ENCODE data around the gene COBL. TPM values are rescaled to one million over a fixed set of nuclear protein-coding genes. Genes with fewer than 3 reads are reported as not detected.

The COBL gene
- total and polyA plus RNA-seq, 2 of the 4 experiments (the other 2 are of a cell fraction), result under 0.01 TPM; not detected in 1

- Histone ChIP-seq H3K4me2 (ENCODE audit: low read depth, low read length) (no peak overlapping the region), H2BK5ac (ENCODE audit: low read depth, low read length, poor library complexity, severe bottlenecking) (no peak overlapping the region), H3K36me3 (ENCODE audit: control insufficient read depth, insufficient read depth, low read length) (no peaks in the 10 kb centered on the region), H2BK120ac (ENCODE audit: low read depth, low read length) (no peak overlapping the region), H2BK15ac (ENCODE audit: low read depth, low read length) (no peak overlapping the region), H4K20me1 (ENCODE audit: insufficient read depth, low read length) (no peaks in the 10 kb centered on the region), H2BK20ac (ENCODE audit: low read depth, low read length) (no peak overlapping the region), H3K27ac (ENCODE audit: insufficient read depth, low read length) (no peak overlapping the region), H3K9me1 (ENCODE audit: insufficient read depth, low read length) (no peaks in the 10 kb centered on the region), H3K14ac (replicated peaks; ENCODE audit: low read depth, low read length) (no peak overlapping the region), H2AK9ac (replicated peaks; ENCODE audit: low read depth, low read length, poor library complexity) (no peak overlapping the region), H3K56ac (ENCODE audit: extremely low read depth, insufficient read depth, low read length) (no peak overlapping the region), H3K4me1 (ENCODE audit: control insufficient read depth, insufficient read depth, low read length) (no peaks in the 10 kb centered on the region), H2AFZ (replicated peaks; ENCODE audit: low read length, poor library complexity) (no peak overlapping the region), H3K79me1 (ENCODE audit: low read depth in 1 of 2, low read length in 2 of 2) (no peaks in the 10 kb centered on the region), H3K4ac (ENCODE audit: low read depth, low read length) (no peak overlapping the region), H4K91ac (ENCODE audit: insufficient read depth, low read depth, low read length) (no peak overlapping the region), H3K18ac (ENCODE audit: low read depth, low read length) (no peak overlapping the region), H3K27me3 (ENCODE audit: control insufficient read depth, insufficient read depth, low read length) (peaks cover 6% of the 10 kb centered on the region), H4K5ac (ENCODE audit: low read depth, low read length) (no peak overlapping the region), H2AK5ac (ENCODE audit: low read depth, low read length) (no peak overlapping the region), H3K4me3 (ENCODE audit: insufficient read depth, low read depth, low read length) (no peak overlapping the region), H3K23ac (ENCODE audit: low read depth, low read length) (no peak overlapping the region), H3K9ac (ENCODE audit: low read depth, low read length) (no peak overlapping the region), H3K9me3 (ENCODE audit: control insufficient read depth, insufficient read depth, low read length) (peaks cover 3% of the 10 kb centered on the region; the same call in 1 of the 2 replicates), H4K8ac (ENCODE audit: low read depth in 2 of 2, low read length in 2 of 2) (no peak overlapping the region)
- DNase-seq, result no peak
- no peak for TF ChIP-seq FOS (IDR thresholded peaks at IDR 0.05; ENCODE audit: low read depth, low read length)
- no peak for TF ChIP-seq MAFK (IDR thresholded peaks at IDR 0.05; ENCODE audit: low read depth, low read length)
- TF ChIP-seq MAZ (IDR thresholded peaks at IDR 0.05; ENCODE audit: borderline replicate concordance, low read depth, low read length), result no peak
- no peak for TF ChIP-seq MXI1 (IDR thresholded peaks at IDR 0.05; ENCODE audit: borderline replicate concordance, low read depth, low read length)
- TF ChIP-seq CHD1 (IDR thresholded peaks at IDR 0.05; ENCODE audit: low read depth, low read length), result no peak
- TF ChIP-seq BHLHE40 (IDR thresholded peaks at IDR 0.05; ENCODE audit: low read depth, low read length), result no peak
- no peak for ATAC-seq (ENCODE audit: low read depth)
- BruUV-seq (replicated peaks), result no TSS peak
- in situ Hi-C loops (cut with MboI; ENCODE audit: low sequenced_read_pairs), result no loop called here
- ChIA-PET CTCF (no interaction called here), POLR2A (ENCODE audit: unreplicated experiment) (no interaction called here)
- dilution Hi-C loops (cut with HindIII; ENCODE audit: low sequenced_read_pairs, unreplicated experiment), result no loop called here
- intact Hi-C loops (cut with micrococcal nuclease), result no loop called here
- 67% methylated on average over 3 of the region's 6 CpGs; no CpG with 5 or more reads in 1 of the 2 experiments for WGBS, 2 experiments (ENCODE audit: extremely low coverage in 2 of 2, insufficient read length in 1 of 2)
Measured at GRCh38 chr7:50973814-50974213, 342.8 kb downstream of the COBL start.

Measured in IMR-90 (cell line).